IMR-90 (cell line): ENCODE results near the gene NEIL1.

Source experiments
- CEBPB ChIP-seq: IDR thresholded peaks from 2 replicates; pipeline ENCODE4 v1.6.1; 2012; ENCODE audit warnings: low read depth, low read length, improper control_type of control experiment
- CTCF ChIP-seq: conservative IDR thresholded peaks from 2 replicates; pipeline ENCODE4 v1.5.1; 2012; ENCODE audit warnings: mild to moderate bottlenecking, low read depth, low read length, improper control_type of control experiment
- ELK1 ChIP-seq: fragments of 150-350 bp; IDR thresholded peaks from 2 replicates; pipeline ENCODE4 v1.6.1; 2016; ENCODE audit warnings: low read depth, mild to moderate bottlenecking, low read length, moderate library complexity, borderline replicate concordance
- MAFK ChIP-seq: IDR thresholded peaks from 2 replicates; pipeline ENCODE4 v1.6.1; 2012; ENCODE audit warnings: low read depth, low read length, improper control_type of control experiment
- MAZ ChIP-seq: IDR thresholded peaks from 2 replicates; pipeline ENCODE4 v1.6.1; 2012; ENCODE audit warnings: low read depth, mild to moderate bottlenecking, low read length, improper control_type of control experiment, moderate library complexity, borderline replicate concordance
- MXI1 ChIP-seq: IDR thresholded peaks from 2 replicates; pipeline ENCODE4 v1.6.1; 2012; ENCODE audit warnings: low read depth, mild to moderate bottlenecking, low read length, moderate library complexity, borderline replicate concordance
- NFE2L2 ChIP-seq: fragments of 150-350 bp; IDR thresholded peaks from 2 replicates; pipeline ENCODE4 v1.6.1; 2016; ENCODE audit warnings: low read depth, mild to moderate bottlenecking, low read length
- POLR2A ChIP-seq: IDR thresholded peaks from 2 replicates; pipeline ENCODE4 v1.6.1; 2012; ENCODE audit warnings: mild to moderate bottlenecking, low read depth, low read length
- RAD21 ChIP-seq: IDR thresholded peaks from 2 replicates; pipeline ENCODE4 v1.6.1; 2012; ENCODE audit warnings: low read length, improper control_type of control experiment
- RCOR1 ChIP-seq: IDR thresholded peaks from 2 replicates; pipeline ENCODE4 v1.6.1; 2012; ENCODE audit warnings: mild to moderate bottlenecking, low read length, improper control_type of control experiment; ENCODE audit not compliant: insufficient replicate concordance
- RFX5 ChIP-seq: IDR thresholded peaks from 2 replicates; pipeline ENCODE4 v1.8.0; 2012; ENCODE audit warnings: low read depth, mild to moderate bottlenecking, low read length, moderate library complexity
- SMC3 ChIP-seq: fragments of 150-350 bp; IDR thresholded peaks from 2 replicates; pipeline ENCODE4 v1.6.1; 2016; ENCODE audit warnings: low read depth, mild to moderate bottlenecking, antibody characterized with exemption, low read length, moderate library complexity
- USF2 ChIP-seq: fragments of 150-350 bp; IDR thresholded peaks from 2 replicates; pipeline ENCODE4 v1.6.1; 2017; ENCODE audit warnings: mild to moderate bottlenecking, antibody characterized with exemption, low read length, low read depth

- no peak for TF ChIP-seq CTCF
- TF ChIP-seq NFE2L2 = no peak
- TF ChIP-seq POLR2A = no peak
- TF ChIP-seq ELK1 = no peak
- TF ChIP-seq SMC3 = no peak
- no peak for TF ChIP-seq MAFK
- no peak for TF ChIP-seq USF2
- TF ChIP-seq CEBPB = no peak; the same call in 1 of the 2 replicates
- TF ChIP-seq RCOR1 = no peak
- no peak for TF ChIP-seq MAZ
- TF ChIP-seq MXI1 = no peak
- no peak for TF ChIP-seq RAD21
- TF ChIP-seq RFX5 = no peak
These were observed 5.6 kb downstream of the NEIL1 start for GRCh38 chr15:75352186-75353080.
